T-helper 2 cell treated with Interferon-gamma antibody and Interleukin-4, amounts not matched to agents 5 μg/mL and 100 μg/mL, for 36 hours (primary cell): ENCODE results near the gene SERPINH1.

Source experiments
- DNase-seq: peaks from one replicate; pipeline ENCODE4 v3.0.0; 2021; ENCODE audit warnings: low spot score
- H3K27ac Mint-ChIP-seq: one replicate; pipeline ENCODE4 v1.8.0; 2021; ENCODE audit warnings: mild to moderate bottlenecking, mixed read lengths
- H3K27me3 Mint-ChIP-seq: one replicate; pipeline ENCODE4 v1.8.0; 2021; ENCODE audit warnings: low read depth, mixed read lengths
- H3K36me3 Mint-ChIP-seq: one replicate; pipeline ENCODE4 v1.8.0; 2021; ENCODE audit warnings: low read depth, mixed read lengths
- H3K4me1 Mint-ChIP-seq: one replicate; pipeline ENCODE4 v1.8.0; 2021; ENCODE audit warnings: low read depth, mixed read lengths
- H3K4me3 Mint-ChIP-seq: one replicate; pipeline ENCODE4 v1.8.0; 2022; ENCODE audit warnings: mild to moderate bottlenecking, moderate library complexity, mixed read lengths
- H3K9me3 Mint-ChIP-seq: one replicate; pipeline ENCODE4 v1.8.0; 2021; ENCODE audit warnings: mixed read lengths

Gene SERPINH1

DNA sequence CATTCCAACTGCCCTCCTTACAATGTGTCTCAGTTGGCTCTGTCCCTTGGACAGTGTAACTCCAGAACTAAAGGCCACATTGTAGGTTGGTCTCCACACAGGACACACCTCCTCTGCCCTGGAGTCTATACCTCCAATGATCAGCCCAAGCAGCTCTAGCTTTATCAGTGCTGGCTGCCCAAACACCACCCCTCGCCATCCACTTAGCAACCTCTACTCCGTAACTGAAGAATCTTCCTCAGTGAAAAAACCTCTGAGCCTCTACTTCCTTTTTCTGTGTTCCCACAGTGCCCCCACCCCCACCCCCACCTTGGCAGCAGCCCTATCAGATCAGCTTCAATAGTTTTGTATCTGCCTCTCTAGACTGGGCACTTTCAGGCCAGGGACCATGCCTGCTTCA lies 33.4 kb downstream of the SERPINH1 start:
- no peaks in the 10 kb centered on the region for H3K9me3 Mint-ChIP-seq
- DNase-seq, result no peak
- peaks cover 4% of the 10 kb centered on the region for H3K4me1 Mint-ChIP-seq
- H3K27me3 Mint-ChIP-seq, result peaks cover 26% of the 10 kb centered on the region
- no peak overlapping the region for H3K4me3 Mint-ChIP-seq
- no peak overlapping the region for H3K27ac Mint-ChIP-seq
- H3K36me3 Mint-ChIP-seq, result no peaks in the 10 kb centered on the region

- no peak overlapping the region for H3K27ac Mint-ChIP-seq
These were observed 34.9 kb downstream of the SERPINH1 start for GRCh38 chr11:75596914-75597313.

DNA sequence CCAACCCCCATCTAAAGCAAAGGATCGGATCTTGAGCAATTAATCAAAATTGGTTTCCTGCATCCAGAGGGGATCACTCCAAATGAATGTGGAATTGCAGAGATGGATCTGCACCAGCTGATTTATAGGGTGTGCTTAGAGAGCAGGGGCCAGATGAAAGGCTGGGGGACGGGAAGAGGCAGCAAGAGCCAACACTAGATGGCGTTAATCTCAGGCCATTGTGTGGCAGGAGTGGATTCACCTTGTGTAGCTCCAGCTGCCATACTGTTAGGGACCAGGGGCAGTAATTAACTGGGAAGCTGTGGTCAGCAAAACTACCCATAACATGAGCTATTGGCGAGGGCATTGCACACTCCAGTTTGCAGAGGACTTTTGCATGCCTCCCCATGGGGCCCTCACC lies 35.6 kb downstream of the SERPINH1 start:
- no peaks in the 10 kb centered on the region for H3K9me3 Mint-ChIP-seq
- peaks cover 1% of the 10 kb centered on the region for H3K4me1 Mint-ChIP-seq
- no peak overlapping the region for H3K4me3 Mint-ChIP-seq
- H3K27ac Mint-ChIP-seq, result no peak overlapping the region
- no peak for DNase-seq
- no peaks in the 10 kb centered on the region for H3K36me3 Mint-ChIP-seq
- peaks cover 21% of the 10 kb centered on the region for H3K27me3 Mint-ChIP-seq

More at GRCh38 chr11:75596914-75597313, 34.9 kb downstream of the SERPINH1 start:
- H3K9me3 Mint-ChIP-seq, result no peaks in the 10 kb centered on the region
- H3K27me3 Mint-ChIP-seq, result peaks cover 25% of the 10 kb centered on the region
- no peaks in the 10 kb centered on the region for H3K36me3 Mint-ChIP-seq
- no peak for DNase-seq
- no peak overlapping the region for H3K4me3 Mint-ChIP-seq
- H3K4me1 Mint-ChIP-seq, result peaks cover 4% of the 10 kb centered on the region

DNA sequence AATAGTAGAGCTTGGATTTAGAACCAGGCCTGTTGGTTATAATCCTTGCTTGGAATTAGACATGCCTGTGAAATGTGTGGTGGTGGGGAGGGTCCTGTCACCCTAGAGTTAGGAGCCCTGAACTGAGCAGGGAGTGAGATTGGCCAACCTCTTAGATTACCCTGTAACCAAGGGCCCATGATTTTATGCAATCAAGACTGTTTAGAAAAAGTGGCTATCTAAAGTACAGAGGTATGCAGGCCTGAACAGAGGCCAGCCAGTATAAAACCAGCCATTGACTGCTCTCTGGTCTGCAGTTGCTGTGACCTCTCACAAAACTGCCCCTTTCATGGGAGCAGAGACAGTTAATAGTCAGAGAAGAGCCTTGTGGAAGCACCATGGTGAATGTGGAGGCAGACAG lies 36.2 kb downstream of the SERPINH1 start:
- Mint-ChIP-seq H3K27ac (no peak overlapping the region), H3K4me3 (no peak overlapping the region), H3K27me3 (peaks cover 19% of the 10 kb centered on the region), H3K9me3 (no peaks in the 10 kb centered on the region), H3K4me1 (no peaks in the 10 kb centered on the region), H3K36me3 (no peaks in the 10 kb centered on the region)
- DNase-seq, result no peak

- no peaks in the 10 kb centered on the region for H3K36me3 Mint-ChIP-seq
- H3K27me3 Mint-ChIP-seq, result peaks cover 17% of the 10 kb centered on the region
These were observed 36.8 kb downstream of the SERPINH1 start for GRCh38 chr11:75598900-75599299.

DNA sequence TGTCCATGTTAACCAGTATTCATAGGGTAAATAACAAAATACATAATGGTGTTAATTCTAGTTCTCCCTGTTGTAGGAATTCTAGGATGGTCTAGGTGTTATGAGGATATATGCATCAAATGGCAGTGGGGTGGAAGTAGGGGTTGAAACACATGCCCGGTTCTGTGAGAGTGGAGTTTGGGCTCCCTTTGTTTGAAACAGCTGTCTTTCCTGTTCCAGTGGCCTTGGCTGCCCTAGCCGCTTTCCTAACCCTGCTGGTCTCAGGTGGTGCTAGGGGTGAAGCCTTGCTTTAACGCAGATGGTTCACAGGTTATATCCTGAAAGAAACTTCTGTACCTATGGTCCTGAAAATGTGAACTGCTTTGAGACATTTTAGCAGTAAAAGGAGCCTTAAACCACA lies 38.3 kb downstream of the SERPINH1 start:
- H3K27ac Mint-ChIP-seq, result no peak overlapping the region
- H3K4me3 Mint-ChIP-seq, result no peak overlapping the region
- DNase-seq, result no peak
- H3K4me1 Mint-ChIP-seq, result no peaks in the 10 kb centered on the region
- no peaks in the 10 kb centered on the region for H3K9me3 Mint-ChIP-seq
- peaks cover 19% of the 10 kb centered on the region for H3K27me3 Mint-ChIP-seq
- H3K36me3 Mint-ChIP-seq, result no peaks in the 10 kb centered on the region

More at GRCh38 chr11:75598900-75599299, 36.8 kb downstream of the SERPINH1 start:
- no peaks in the 10 kb centered on the region for H3K9me3 Mint-ChIP-seq
- no peak overlapping the region for H3K27ac Mint-ChIP-seq
- DNase-seq, result no peak
- no peaks in the 10 kb centered on the region for H3K4me1 Mint-ChIP-seq
- no peak overlapping the region for H3K4me3 Mint-ChIP-seq

DNA sequence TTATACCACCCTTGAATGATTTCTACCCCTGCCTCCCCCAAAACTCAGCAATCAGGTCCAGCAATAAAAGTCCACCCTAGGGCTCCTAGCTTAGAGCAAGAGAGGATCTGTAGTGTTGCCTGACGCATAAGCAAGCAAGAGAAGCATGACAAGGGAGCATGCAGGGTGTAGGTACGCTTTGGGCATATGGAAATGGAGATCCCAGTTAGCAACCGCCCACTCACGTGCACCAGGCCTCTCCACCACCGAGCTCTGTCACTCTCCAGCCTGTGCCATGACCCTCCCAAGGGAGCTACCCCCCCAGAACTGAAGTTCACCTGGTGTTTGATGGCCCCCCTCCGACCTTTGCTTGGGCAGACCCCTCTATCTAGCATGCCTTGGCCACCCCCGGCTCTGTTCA lies 39.4 kb downstream of the SERPINH1 start:
- Mint-ChIP-seq H3K4me3 (no peak overlapping the region), H3K36me3 (no peaks in the 10 kb centered on the region), H3K27ac (no peak overlapping the region), H3K4me1 (no peaks in the 10 kb centered on the region), H3K9me3 (no peaks in the 10 kb centered on the region), H3K27me3 (peaks cover 16% of the 10 kb centered on the region)
- no peak for DNase-seq

DNA sequence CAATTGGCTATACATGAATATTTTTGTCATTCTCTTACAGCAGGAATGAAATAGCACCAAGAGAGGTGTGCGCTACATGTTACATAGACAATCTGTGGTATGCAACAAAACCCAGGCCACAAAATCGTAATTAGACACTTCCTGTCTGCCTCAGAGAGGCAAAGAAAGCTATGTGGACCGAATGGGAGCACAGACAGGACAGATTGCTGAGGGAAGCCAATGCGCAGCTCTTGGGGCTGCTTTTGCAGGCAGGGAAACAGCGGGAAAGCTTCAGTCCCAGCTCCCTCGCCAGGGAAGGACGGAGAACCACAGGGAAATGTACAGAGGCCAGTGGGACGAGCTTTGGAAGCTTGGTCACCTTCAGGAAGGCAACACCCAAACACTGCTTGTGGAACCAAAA lies 40.9 kb downstream of the SERPINH1 start:
- H3K4me3 Mint-ChIP-seq, result no peak overlapping the region
- H3K27me3 Mint-ChIP-seq, result peaks cover 17% of the 10 kb centered on the region
- H3K27ac Mint-ChIP-seq, result no peak overlapping the region
- no peak for DNase-seq
- H3K4me1 Mint-ChIP-seq, result no peaks in the 10 kb centered on the region
- no peaks in the 10 kb centered on the region for H3K9me3 Mint-ChIP-seq
- H3K36me3 Mint-ChIP-seq, result no peaks in the 10 kb centered on the region

- Mint-ChIP-seq H3K4me1 (no peaks in the 10 kb centered on the region), H3K36me3 (no peaks in the 10 kb centered on the region), H3K27me3 (peaks cover 17% of the 10 kb centered on the region), H3K4me3 (no peak overlapping the region), H3K27ac (no peak overlapping the region), H3K9me3 (no peaks in the 10 kb centered on the region)
- DNase-seq, result no peak
These were observed 42.0 kb downstream of the SERPINH1 start for GRCh38 chr11:75603791-75604736.

- Mint-ChIP-seq H3K27ac (no peak overlapping the region), H3K4me3 (no peak overlapping the region), H3K4me1 (no peaks in the 10 kb centered on the region), H3K36me3 (no peaks in the 10 kb centered on the region), H3K9me3 (no peaks in the 10 kb centered on the region), H3K27me3 (peaks cover 20% of the 10 kb centered on the region)
- DNase-seq, result no peak
These were observed 44.0 kb downstream of the SERPINH1 start for GRCh38 chr11:75606099-75606498.

GRCh38 chr11:75611823-75612222 lies 49.8 kb downstream of the SERPINH1 start:
- H3K4me3 Mint-ChIP-seq, result no peak overlapping the region

DNA sequence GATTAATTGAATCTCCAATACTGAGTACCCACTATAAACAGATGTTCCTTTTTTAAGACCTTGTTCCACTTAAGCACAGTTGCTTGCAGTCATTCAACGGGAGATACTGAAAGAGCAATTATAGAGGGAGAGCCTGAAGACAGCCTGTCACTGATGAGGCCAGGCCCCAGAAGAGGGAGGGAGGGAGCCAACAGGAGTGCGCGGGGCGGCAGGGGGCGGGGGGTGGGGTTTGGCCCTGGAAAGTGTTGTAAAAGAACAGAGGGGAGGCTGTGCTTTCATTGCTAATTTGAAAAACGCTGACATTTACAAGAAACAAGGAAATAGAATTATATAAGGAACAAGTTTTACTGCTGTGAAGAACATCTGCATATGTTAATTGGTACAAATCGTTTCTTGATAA lies 53.7 kb downstream of the SERPINH1 start:
- H3K4me3 Mint-ChIP-seq, result no peak overlapping the region
- H3K27me3 Mint-ChIP-seq, result peaks cover 3% of the 10 kb centered on the region
- H3K27ac Mint-ChIP-seq, result no peak overlapping the region
- H3K9me3 Mint-ChIP-seq, result no peaks in the 10 kb centered on the region
- no peaks in the 10 kb centered on the region for H3K4me1 Mint-ChIP-seq
- no peak for DNase-seq
- H3K36me3 Mint-ChIP-seq, result no peaks in the 10 kb centered on the region

More at GRCh38 chr11:75611823-75612222, 49.8 kb downstream of the SERPINH1 start:
- Mint-ChIP-seq H3K9me3 (no peaks in the 10 kb centered on the region), H3K4me1 (no peaks in the 10 kb centered on the region), H3K36me3 (no peaks in the 10 kb centered on the region), H3K27me3 (peaks cover 4% of the 10 kb centered on the region), H3K27ac (no peak overlapping the region)
- DNase-seq, result no peak

DNA sequence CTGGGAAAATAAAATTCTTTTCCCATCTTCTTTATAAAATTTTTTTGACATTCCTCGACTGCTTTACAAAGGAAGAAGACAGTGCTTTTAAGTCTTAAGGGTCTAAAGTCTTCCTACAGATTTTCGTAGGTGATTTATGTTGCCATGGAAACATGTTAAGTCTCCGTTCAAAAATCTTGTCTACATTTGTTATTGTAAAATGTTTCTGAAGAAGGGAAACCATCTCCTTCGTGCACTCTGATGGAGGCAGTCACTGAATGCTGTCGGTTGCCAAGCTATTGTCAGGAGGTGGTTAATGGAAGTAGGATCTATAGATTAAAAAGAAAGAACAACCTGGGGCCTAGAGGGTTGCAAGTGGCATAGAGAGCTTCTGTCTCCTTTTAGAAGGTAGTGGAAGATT lies 54.2 kb downstream of the SERPINH1 start:
- Mint-ChIP-seq H3K27me3 (peaks cover 3% of the 10 kb centered on the region), H3K4me3 (no peak overlapping the region), H3K27ac (no peak overlapping the region), H3K36me3 (no peaks in the 10 kb centered on the region), H3K4me1 (no peaks in the 10 kb centered on the region), H3K9me3 (no peaks in the 10 kb centered on the region)
- no peak for DNase-seq
